ENCODE measurements around the gene PDXK. TPM values are rescaled to one million over a fixed set of nuclear protein-coding genes. Genes with fewer than 3 reads are reported as not detected.

The PDXK gene
- total RNA-seq, 1 donor from 2014 or later, result 54.0 TPM

- H3K27ac Mint-ChIP-seq, result no peak overlapping the region
- DNase-seq (ENCODE audit: low spot score), result no peak
- Histone ChIP-seq H4K20me1 (ENCODE audit: low read depth) (no peaks in the 10 kb centered on the region), H3K4me2 (no peak overlapping the region), H3K4me3 (no peak overlapping the region), H3K4me1 (peaks cover 4% of the 10 kb centered on the region), H3F3A (ENCODE audit: low read depth) (no peaks in the 10 kb centered on the region), H3K79me2 (ENCODE audit: low read depth) (no peaks in the 10 kb centered on the region), H2AFZ (replicated peaks) (no peak overlapping the region), H3K36me3 (no peaks in the 10 kb centered on the region), H3K27ac (no peak overlapping the region), H3K27me3 (no peaks in the 10 kb centered on the region), H3K9me3 (ENCODE audit: low read depth) (no peaks in the 10 kb centered on the region), H3K9ac (no peak overlapping the region)
- no peak overlapping the region for H3K4me3 Mint-ChIP-seq
- peaks cover 8% of the 10 kb centered on the region for H3K27me3 Mint-ChIP-seq (ENCODE audit: insufficient read depth, low read depth)
- TF ChIP-seq EZH2phosphoT487 (IDR thresholded peaks at IDR 0.05), result no peak
- no peak for TF ChIP-seq EZH2 (IDR thresholded peaks at IDR 0.05)
- TF ChIP-seq CTCF (IDR thresholded peaks at IDR 0.05), result no peak
- H3K9me3 Mint-ChIP-seq, result no peaks in the 10 kb centered on the region
- peaks cover 3% of the 10 kb centered on the region for H3K36me3 Mint-ChIP-seq
- H3K4me1 Mint-ChIP-seq, result no peaks in the 10 kb centered on the region
These were observed 87.2 kb downstream of the PDXK start for GRCh38 chr21:43806017-43806710.

GRCh38 chr21:43808367-43808766, 89.4 kb downstream of the PDXK start:
- no peaks in the 10 kb centered on the region for H3K9me3 Mint-ChIP-seq
- H3K36me3 Mint-ChIP-seq, result peaks cover 2% of the 10 kb centered on the region
- Histone ChIP-seq H3K27ac (no peak overlapping the region), H2AFZ (replicated peaks) (no peak overlapping the region), H3K36me3 (no peaks in the 10 kb centered on the region), H3K4me3 (no peak overlapping the region), H3F3A (ENCODE audit: low read depth) (no peaks in the 10 kb centered on the region), H3K4me2 (no peak overlapping the region), H3K4me1 (peaks cover 9% of the 10 kb centered on the region), H3K9ac (no peak overlapping the region), H4K20me1 (ENCODE audit: low read depth) (no peaks in the 10 kb centered on the region), H3K9me3 (ENCODE audit: low read depth) (no peaks in the 10 kb centered on the region), H3K27me3 (no peaks in the 10 kb centered on the region), H3K79me2 (ENCODE audit: low read depth) (no peaks in the 10 kb centered on the region)
- H3K27me3 Mint-ChIP-seq (ENCODE audit: insufficient read depth, low read depth), result peaks cover 8% of the 10 kb centered on the region
- TF ChIP-seq CTCF (IDR thresholded peaks at IDR 0.05), result no peak
- TF ChIP-seq EZH2 (IDR thresholded peaks at IDR 0.05), result no peak
- TF ChIP-seq EZH2phosphoT487 (IDR thresholded peaks at IDR 0.05), result no peak
- no peak overlapping the region for H3K4me3 Mint-ChIP-seq
- DNase-seq (ENCODE audit: low spot score), result no peak
- H3K4me1 Mint-ChIP-seq, result no peaks in the 10 kb centered on the region
- H3K27ac Mint-ChIP-seq, result no peak overlapping the region

- no peaks in the 10 kb centered on the region for H3K9me3 ChIP-seq (ENCODE audit: low read depth)
- H3K9ac ChIP-seq, result no peak overlapping the region
- H3K79me2 ChIP-seq (ENCODE audit: low read depth), result no peaks in the 10 kb centered on the region
- H4K20me1 ChIP-seq (ENCODE audit: low read depth), result no peaks in the 10 kb centered on the region
- H3K36me3 ChIP-seq, result no peaks in the 10 kb centered on the region
- no peak overlapping the region for H3K27ac Mint-ChIP-seq
- DNase-seq (ENCODE audit: low spot score), result no peak
- H3K27ac ChIP-seq, result no peak overlapping the region
- H2AFZ ChIP-seq (replicated peaks), result no peak overlapping the region
- H3F3A ChIP-seq (ENCODE audit: low read depth), result no peaks in the 10 kb centered on the region
- H3K4me1 ChIP-seq, result peaks cover 9% of the 10 kb centered on the region
- no peak for TF ChIP-seq CTCF (IDR thresholded peaks at IDR 0.05)
- TF ChIP-seq EZH2phosphoT487 (IDR thresholded peaks at IDR 0.05), result no peak
- no peak for TF ChIP-seq EZH2 (IDR thresholded peaks at IDR 0.05)
- no peak overlapping the region for H3K4me2 ChIP-seq
- H3K36me3 Mint-ChIP-seq, result peaks cover 2% of the 10 kb centered on the region
- H3K27me3 Mint-ChIP-seq (ENCODE audit: insufficient read depth, low read depth), result peaks cover 8% of the 10 kb centered on the region
- H3K4me3 Mint-ChIP-seq, result no peak overlapping the region
- H3K4me3 ChIP-seq, result no peak overlapping the region
- no peaks in the 10 kb centered on the region for H3K9me3 Mint-ChIP-seq
- no peaks in the 10 kb centered on the region for H3K27me3 ChIP-seq
- H3K4me1 Mint-ChIP-seq, result no peaks in the 10 kb centered on the region
These were observed 89.9 kb downstream of the PDXK start for GRCh38 chr21:43808832-43809251.
